Testis (tissue), 2 donors: Measurements from ENCODE around the gene LZTS2.

Experiments used
- POLR2A ChIP-seq: fragments of 450-650 bp; IDR thresholded peaks from one replicate; pipeline ENCODE4 v1.6.1; 2017; ENCODE audit warnings: antibody characterized with exemption, mild to moderate bottlenecking, moderate library complexity
- TF ChIP-seq, protein P1 (sequence below), 3 experiments: fragments of 450-650 bp in 2 of 3; fragments of 200-600 bp in 1 of 3; sonication (generic) in 1 of 3; IDR thresholded peaks; one replicate each; pipeline ENCODE4 v1.5.1; 2016 to 2019; ENCODE audit warnings: antibody characterized with exemption in 3 of 3, mild to moderate bottlenecking in 2 of 3, moderate library complexity in 1 of 3

DNA sequence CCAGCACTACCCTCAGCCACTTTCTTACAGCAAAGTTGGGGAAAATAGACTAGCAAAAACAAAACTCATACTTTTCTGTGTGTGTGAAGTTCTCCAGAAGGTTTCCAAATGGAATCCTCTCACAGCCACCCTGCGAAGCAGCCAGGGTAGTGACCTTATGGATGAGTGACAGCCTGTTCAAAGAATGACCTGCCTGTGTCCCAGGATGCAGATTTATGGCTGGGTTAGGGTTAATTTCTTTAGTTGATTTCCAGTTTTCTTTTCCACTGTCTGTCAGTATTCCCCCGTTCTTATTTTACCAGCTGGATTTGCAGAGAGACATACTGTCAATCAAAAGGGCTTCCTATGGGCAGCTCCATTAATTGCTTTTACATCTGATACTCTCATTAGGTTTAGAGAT is 32.7 kb upstream of the LZTS2 start:
- TF ChIP-seq, protein P1, sequence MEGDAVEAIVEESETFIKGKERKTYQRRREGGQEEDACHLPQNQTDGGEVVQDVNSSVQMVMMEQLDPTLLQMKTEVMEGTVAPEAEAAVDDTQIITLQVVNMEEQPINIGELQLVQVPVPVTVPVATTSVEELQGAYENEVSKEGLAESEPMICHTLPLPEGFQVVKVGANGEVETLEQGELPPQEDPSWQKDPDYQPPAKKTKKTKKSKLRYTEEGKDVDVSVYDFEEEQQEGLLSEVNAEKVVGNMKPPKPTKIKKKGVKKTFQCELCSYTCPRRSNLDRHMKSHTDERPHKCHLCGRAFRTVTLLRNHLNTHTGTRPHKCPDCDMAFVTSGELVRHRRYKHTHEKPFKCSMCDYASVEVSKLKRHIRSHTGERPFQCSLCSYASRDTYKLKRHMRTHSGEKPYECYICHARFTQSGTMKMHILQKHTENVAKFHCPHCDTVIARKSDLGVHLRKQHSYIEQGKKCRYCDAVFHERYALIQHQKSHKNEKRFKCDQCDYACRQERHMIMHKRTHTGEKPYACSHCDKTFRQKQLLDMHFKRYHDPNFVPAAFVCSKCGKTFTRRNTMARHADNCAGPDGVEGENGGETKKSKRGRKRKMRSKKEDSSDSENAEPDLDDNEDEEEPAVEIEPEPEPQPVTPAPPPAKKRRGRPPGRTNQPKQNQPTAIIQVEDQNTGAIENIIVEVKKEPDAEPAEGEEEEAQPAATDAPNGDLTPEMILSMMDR (IDR thresholded peaks at IDR 0.05): no peak
- no peak for TF ChIP-seq POLR2A
